OCI-M2 (cell line): ENCODE measurements around the gene PLA2G12A.

Source experiments
- DNase-seq: peaks from one replicate; lab custom pipeline; 2025; ENCODE audit not compliant: unreplicated experiment; lab: John Stamatoyannopoulos, UW

Gene PLA2G12A

DNA sequence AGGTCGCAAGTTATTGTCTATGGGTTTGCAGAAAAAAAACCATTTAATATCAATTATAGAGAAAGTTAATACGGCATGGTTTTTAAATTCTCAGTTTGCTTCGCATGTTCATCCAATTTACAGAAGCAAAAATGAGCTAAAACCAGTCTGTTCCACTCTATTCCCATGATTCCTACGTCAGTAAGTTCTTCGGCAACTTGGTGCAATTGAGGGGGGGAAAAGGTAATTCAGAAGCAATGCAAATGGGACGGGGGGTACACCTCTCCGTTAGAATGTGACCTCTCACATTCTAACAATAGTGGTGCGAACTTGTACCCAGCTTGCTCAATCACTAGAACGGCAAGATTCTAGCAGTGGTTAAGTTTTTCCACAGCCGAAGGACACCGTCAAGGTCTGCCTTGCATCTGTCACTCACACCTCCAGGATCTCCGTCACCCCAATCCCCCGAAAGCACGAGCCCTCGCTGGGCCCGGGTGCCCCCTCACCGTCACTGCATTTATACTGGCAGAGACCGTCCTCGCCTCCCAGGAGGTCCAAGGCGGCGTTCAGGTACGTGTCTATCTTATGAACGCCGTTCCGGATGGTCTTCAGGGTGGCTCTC is 653 bp downstream of the PLA2G12A start:
- DNase-seq: no peak

DNA sequence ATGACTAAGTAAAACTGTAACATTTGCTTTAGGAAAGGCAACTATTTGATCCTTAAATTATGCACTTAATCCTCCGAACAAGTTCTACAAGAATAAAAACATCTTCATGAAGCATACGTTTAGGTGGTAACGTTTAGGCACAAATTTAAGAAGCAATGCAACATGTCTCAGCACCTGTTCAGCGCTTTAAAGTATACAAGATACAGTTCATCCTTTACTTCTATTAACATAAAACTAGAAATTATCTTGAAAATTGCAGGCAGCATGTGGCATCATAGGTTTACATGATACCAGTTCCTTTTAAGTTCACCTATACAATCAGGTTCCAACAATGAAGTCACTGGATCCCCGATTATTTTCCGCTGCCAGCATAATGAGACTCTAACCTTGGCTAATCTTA is 1.5 kb downstream of the PLA2G12A start:
- no peak for DNase-seq

DNA sequence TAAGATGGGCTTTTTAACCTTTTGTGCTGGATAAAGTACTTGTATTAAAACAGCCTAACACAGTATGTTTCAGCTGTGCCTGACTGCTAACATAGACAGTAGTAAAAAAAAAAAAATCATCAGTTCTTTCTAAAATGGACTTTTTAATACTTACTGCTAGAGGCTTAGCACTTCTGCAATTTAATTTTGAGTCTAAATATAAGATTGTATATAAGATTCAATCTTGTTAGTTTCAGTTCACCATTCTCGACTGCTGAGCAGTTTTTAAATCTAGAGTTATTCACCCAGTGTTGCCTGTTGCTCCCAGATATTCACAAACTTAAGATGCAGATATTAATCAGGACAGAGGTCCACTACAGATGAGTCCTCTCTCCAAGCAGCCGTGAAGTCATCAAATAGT is 6.8 kb downstream of the PLA2G12A start:
- DNase-seq: no peak

- DNase-seq: no peak
Measured at GRCh38 chr4:109722357-109722756, 7.5 kb downstream of the PLA2G12A start.

- no peak for DNase-seq
Measured at GRCh38 chr4:109721033-109721432, 8.8 kb downstream of the PLA2G12A start.

DNA sequence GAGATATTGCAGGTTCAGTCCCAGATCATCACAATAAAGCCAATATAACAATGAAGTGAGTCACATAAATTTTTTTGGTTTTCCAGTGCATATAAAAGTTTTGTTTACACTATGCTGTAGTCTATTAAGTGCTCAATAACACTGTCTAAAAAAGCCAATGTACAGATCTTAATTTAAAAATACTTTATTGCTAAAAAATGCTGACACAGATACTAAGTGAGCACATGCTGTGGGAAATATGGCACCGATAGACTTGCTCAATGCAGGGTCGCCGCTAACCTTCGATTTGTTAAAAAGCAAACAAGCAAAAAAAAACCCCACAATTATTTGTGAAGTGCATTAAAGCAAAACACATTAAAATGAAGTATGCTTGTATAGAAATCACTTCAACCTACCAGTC is 10.3 kb downstream of the PLA2G12A start:
- no peak for DNase-seq

- no peak for DNase-seq
Measured at GRCh38 chr4:109718759-109719158, 11.1 kb downstream of the PLA2G12A start.

GRCh38 chr4:109713500-109713899 is 16.4 kb downstream of the PLA2G12A start:
- no peak for DNase-seq

DNA sequence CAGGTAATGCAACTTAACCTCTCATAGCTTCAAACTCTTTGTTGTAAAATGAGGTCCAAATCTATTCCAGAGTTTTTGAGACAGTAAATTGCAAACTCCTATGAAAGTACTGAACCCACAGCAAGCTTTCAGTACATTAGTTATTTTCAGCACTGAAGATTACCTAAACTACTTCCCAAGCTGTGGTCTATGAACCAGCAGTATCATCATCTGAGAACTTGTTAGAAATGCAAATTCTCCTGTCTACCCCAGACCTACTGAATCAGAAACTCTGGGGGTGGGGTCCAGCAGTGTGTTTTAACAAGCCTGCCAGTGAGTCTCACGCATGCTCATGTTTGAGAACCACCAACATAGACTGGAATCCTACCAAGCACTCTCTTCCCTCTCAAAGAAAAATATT is 20.9 kb downstream of the PLA2G12A start:
- peak; percentile 11 for DNase-seq

DNA sequence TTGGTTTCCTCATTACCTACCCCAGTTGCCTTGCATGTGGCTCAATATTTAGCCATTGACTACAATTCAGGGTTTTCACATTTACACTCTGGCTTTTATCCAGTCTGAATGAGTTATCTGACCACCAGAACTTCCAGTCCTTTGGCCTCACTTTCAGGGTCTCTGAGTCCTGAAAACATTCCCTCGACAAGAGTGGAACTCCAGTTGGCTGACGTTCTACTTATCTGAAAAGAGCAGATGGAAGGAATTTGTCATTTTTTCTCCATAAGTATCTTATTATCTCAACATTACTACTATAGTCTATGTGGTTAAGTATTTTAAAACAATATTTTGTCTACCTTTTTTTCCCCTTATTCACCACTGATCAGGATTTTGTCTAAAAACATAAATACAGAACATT is 21.4 kb downstream of the PLA2G12A start:
- no peak for DNase-seq

- no peak for DNase-seq
Measured at GRCh38 chr4:109703664-109704361, 26.1 kb downstream of the PLA2G12A start.

GRCh38 chr4:109702950-109703663 is 26.8 kb downstream of the PLA2G12A start, which contains the start of gene CASP6:
TSS of gene CASP6 (minus strand) at chr4:109703445. CDS start at chr4:109703395, 50 bp downstream.
- peak; percentile 10 for DNase-seq

DNA sequence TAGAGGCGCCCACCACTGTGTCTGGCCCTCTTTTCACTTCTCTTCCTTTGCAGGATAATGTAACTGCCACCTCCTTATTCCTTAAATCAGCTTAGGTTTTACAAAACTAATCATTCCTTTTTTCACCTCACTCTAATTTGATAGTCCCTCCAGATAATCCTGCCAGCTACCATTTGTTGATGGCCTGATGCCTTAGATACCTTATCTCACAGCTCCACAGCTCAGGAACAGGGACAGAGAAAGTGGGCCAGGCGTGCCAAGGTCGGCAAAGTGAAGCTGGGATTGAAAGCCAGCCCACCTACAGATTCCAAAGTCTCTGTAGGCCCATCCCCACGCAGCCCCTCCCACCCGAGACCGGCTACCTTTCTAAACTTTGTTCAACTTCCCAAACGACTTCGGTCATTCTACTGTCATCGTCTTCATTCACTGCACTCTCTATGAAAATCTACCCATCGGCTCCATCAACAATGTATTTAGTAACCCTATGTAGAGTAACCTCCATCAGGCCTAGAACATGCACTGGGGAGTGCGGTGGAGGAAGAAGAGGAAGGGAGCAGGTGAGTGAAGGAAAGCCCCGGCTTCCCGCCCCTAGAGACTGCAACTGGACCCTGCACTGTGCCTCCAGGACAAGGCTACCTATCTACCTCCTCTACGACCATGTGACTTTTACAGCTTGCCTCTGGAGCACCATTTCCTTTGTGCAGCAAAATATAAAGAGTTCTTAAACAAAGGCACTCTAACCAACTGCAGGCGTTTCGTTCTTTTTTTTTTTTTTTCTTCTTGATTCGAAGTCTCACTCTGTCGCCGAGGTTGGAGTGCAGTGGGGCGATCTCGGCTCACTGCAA is 28.1 kb downstream of the PLA2G12A start:
- DNase-seq: no peak

DNA sequence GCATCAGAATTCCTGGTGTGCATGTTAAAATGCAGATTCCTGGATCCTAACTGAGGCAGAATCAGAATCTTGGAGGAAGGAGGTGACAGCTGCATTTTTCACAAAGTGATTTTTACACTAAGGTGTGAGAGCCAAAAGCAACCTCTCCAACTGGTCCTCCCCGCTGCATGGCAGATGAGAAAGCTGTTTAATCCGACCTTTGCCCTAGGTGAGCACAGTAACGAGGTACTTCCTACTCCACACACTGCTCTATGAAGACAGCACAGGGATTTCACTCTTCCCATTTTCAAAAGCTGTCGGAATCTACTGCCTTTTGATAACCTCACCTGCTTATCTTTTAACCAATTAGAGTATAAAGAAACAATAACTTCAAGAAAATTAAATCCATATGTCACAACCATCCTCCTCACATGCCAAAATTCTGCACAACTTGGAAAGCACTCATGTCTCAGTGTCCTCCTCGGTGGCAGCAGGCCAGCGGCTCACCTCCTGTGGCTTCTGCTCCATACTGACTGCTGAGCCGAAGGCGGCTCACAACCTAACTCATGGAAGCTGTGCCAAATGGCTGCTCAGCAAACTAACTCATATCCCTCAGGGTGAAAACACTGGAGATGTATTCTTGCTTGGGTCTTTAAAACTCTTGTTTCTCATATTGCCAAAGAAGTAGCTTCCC is 30.2 kb downstream of the PLA2G12A start:
- no peak for DNase-seq

- DNase-seq: no peak
Measured at GRCh38 chr4:109698656-109699055, 31.2 kb downstream of the PLA2G12A start.

- no peak for DNase-seq
Measured at GRCh38 chr4:109691411-109691920, 38.4 kb downstream of the PLA2G12A start.

- no peak for DNase-seq
Measured at GRCh38 chr4:109690690-109691410, 39.0 kb downstream of the PLA2G12A start.

DNA sequence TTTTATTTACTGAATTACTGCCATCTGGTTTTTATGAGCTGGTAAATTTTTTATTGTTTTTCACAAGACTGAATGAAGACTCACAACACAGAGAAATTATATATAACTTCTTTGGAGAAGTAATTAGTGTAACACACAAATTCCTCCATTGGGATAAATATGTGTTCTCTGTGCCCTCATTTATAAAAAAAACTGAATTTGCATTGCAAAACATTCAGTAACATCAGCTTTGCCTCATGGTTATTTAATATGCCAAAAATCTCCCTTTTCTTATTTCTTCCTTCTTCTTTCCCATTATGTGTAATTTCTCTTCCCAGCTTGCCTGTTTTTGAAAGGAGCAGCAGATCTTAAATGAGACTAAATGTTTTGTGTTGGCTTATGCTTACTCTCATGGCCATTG is 45.1 kb downstream of the PLA2G12A start:
- DNase-seq: no peak

DNA sequence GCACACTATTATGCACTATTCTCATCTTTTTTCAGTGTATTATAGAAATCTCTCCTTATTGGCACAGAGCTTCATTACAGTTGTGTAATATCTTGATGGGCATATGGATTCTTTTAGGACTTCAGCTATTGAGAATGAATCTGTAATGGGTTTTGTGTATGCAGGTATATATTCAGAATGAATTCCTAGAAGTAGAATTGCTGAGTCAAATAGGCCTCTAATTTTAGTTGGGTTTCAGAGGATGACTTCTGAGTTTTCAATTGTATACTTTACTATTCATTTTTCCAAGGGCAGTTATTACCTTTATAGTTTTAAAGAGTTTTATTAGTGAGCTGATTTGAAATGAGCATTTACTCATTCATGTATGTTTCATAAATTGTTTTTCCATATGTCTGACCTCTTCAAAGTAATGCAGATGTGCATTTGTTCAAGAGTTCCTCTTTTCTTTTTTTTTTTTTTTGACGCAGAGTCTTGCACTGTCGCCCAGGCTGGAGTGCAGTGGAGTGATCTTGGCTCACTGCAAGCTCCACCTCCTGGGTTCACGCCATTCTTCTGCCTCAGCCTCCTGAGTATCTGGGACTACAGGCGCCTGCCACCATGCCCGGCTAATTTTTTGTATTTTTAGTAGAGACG is 46.1 kb downstream of the PLA2G12A start:
- DNase-seq: no peak
